Stomach smooth muscle (tissue), 2 donors: ENCODE results near the gene PPP1R1C.

Source experiments
- H3K27ac ChIP-seq: one replicate; pipeline ENCODE4 v1.7.0; 2013; ENCODE audit warnings: mild to moderate bottlenecking, low read length, inconsistent platforms
- H3K27me3 ChIP-seq, 2 donors: one replicate each; pipeline ENCODE4 v1.7.0; 2013; ENCODE audit warnings: low read length in 2 of 2; ENCODE audit not compliant: insufficient read depth in 2 of 2, control insufficient read depth in 1 of 2
- H3K36me3 ChIP-seq, 2 donors: one replicate each; pipeline ENCODE4 v1.7.0; 2013; ENCODE audit warnings: low read length in 2 of 2; ENCODE audit not compliant: control insufficient read depth in 2 of 2, insufficient read depth in 2 of 2
- H3K4me1 ChIP-seq: one replicate; pipeline ENCODE4 v1.7.0; 2013; ENCODE audit warnings: low read length; ENCODE audit not compliant: control insufficient read depth, insufficient read depth
- H3K4me3 ChIP-seq, 2 donors: one replicate each; pipeline ENCODE4 v1.7.0; 2013; ENCODE audit warnings: low read length in 2 of 2
- H3K9ac ChIP-seq, 2 donors: one replicate each; pipeline ENCODE4 v1.7.0; 2013; ENCODE audit warnings: low read length in 2 of 2, mild to moderate bottlenecking in 1 of 2
- H3K9me3 ChIP-seq, 2 donors: one replicate each; pipeline ENCODE4 v1.7.0; 2013; ENCODE audit warnings: low read length in 2 of 2; ENCODE audit not compliant: control insufficient read depth in 2 of 2
- donor health status: healthy.
- donor health status: Pancreatic carcinoma.

PPP1R1C gene

DNA sequence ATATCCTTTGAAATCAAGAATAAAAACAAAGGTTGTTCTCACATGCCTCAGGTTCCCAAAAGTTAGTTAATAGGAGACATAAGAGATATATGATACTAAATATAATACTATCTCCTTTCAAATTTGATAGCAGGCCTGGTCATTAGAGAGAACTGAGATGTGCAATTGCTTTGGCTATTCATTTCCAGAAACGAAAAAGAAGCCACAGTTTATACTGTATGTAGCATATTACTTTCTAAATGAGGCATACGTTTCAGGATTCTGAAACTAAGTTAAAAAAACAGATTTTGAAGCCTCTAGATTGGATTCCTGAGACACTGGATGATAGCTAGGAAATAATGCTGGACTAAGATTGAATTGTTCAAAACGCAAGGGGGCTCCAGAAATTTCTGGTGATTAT lies 7.1 kb downstream of the PPP1R1C start:
- H3K36me3 ChIP-seq = no peaks in the 10 kb centered on the region
- H3K9me3 ChIP-seq = no peaks in the 10 kb centered on the region
- H3K9ac ChIP-seq = no peak overlapping the region
- peaks cover 4% of the 10 kb centered on the region for H3K4me1 ChIP-seq
- H3K4me3 ChIP-seq = no peak overlapping the region
- no peaks in the 10 kb centered on the region for H3K27me3 ChIP-seq
- H3K27ac ChIP-seq = no peak overlapping the region

DNA sequence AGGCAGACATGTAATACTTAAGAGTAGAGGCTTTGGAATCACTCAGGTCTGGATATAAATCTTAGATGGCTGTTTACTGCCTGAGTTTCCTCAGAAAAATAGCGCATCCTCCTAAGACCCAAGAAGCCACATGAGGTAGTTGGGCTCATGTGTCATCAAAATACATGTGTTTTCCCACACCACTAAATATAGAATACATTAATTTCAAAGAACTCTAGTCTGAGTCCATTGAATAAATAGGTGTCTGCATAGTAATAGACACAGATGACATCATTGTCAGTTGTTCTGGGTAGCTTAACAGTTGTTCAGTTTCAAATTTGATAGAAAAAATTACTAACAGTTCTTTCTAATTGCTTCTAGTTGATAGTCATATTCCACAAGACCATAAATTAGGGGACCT lies 9.6 kb downstream of the PPP1R1C start:
- Histone ChIP-seq H3K9ac (no peak overlapping the region), H3K27me3 (no peaks in the 10 kb centered on the region), H3K4me1 (no peaks in the 10 kb centered on the region), H3K4me3 (no peak overlapping the region), H3K9me3 (no peaks in the 10 kb centered on the region), H3K36me3 (no peaks in the 10 kb centered on the region), H3K27ac (no peak overlapping the region)

DNA sequence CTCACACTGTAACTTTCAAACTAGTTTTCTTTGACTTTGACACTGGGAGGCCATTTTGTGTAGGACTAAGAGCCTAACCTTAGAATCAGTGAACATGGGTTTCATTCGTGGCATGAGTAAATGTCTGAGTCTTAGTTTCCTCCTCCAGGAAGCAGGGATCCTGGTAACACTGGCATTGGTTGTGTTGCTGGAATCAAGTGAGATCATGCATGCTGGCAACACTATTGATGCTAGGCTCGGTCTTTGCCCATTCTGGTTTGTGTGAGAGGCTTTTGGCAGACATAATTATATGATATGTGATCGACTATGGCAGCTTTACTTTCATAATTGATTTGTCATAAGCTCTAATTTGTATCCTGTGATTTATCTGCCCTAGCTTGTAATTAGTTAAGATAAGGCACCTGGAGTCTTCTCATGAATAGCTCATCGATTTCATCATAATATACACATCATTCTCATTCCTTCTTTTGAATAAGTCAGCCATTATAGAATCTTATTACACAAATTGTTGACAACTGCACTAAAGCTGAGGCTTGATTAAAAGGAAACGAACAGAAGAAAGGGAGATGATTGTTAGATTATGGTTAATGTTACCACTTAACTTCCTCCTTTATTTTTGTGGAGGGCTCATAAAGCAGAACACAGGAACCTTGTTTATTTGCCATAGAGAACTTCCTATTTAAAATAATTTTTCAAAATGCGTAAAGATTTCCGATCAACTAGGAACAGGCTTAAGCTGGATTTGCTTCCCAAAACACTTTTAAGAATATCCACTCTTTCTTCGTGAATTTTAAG lies 12.6 kb downstream of the PPP1R1C start:
- Histone ChIP-seq H3K9me3 (no peaks in the 10 kb centered on the region), H3K4me1 (no peaks in the 10 kb centered on the region), H3K27ac (no peak overlapping the region), H3K4me3 (no peak overlapping the region), H3K27me3 (no peaks in the 10 kb centered on the region), H3K36me3 (no peaks in the 10 kb centered on the region), H3K9ac (no peak overlapping the region)

DNA sequence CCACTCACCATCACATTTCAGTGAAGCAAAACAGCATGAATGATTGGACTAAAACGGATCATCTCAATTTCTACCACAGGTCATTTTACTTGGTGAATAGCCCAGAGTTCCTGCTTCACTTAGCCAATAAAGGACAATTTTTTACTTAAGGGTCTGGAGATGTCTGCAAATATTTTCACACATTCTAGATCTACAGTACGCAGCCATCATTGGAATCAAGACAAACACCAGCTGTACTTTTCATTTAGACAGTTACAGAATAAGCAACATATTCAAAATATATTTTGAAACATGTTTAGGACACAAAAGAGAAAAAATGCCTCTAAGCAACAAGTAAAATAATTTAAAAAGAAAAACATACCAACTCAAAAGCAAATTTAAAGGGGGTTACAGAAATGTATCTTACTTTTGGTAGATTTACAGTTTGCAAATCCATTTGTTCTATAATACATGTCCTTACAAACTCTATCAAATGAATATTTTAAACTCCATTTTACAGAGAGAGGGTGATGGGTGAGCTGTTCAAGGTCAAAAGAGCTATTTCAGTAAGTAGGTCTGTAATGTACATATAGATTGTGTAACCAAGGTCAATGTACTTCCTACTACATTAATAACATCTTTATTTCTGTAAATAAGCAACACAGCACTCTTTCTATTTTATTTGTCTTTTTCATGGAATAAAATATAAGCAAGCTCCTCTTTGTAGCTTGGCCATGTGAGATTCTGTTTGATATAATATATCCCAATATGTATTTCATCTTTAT lies 13.4 kb downstream of the PPP1R1C start:
- H3K4me3 ChIP-seq = no peak overlapping the region
- H3K9me3 ChIP-seq = no peaks in the 10 kb centered on the region
- H3K9ac ChIP-seq = no peak overlapping the region
- no peaks in the 10 kb centered on the region for H3K36me3 ChIP-seq
- no peaks in the 10 kb centered on the region for H3K4me1 ChIP-seq
- no peaks in the 10 kb centered on the region for H3K27me3 ChIP-seq
- no peak overlapping the region for H3K27ac ChIP-seq

DNA sequence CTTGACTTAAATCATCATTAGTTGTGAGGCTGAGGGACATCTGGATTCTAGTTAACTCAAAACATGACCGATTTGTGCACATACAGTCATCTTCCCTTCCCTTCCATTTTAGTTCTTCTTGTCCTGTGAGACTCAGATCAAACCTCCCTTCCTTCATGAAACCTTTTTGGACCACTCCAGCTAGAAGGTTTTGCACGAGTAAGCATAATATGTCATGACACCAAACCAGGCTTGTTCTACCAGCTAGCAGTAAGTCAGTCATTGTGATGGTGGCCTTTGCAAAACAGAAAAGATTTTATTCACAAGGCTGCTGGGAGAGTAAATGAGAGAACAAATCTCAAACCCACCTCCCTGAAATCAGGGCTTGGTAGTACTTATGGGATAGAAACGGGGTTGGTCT lies 14.3 kb downstream of the PPP1R1C start:
- H3K9me3 ChIP-seq = no peaks in the 10 kb centered on the region
- no peak overlapping the region for H3K27ac ChIP-seq
- no peaks in the 10 kb centered on the region for H3K36me3 ChIP-seq
- H3K4me3 ChIP-seq = no peak overlapping the region
- H3K27me3 ChIP-seq = no peaks in the 10 kb centered on the region
- H3K4me1 ChIP-seq = no peaks in the 10 kb centered on the region
- no peak overlapping the region for H3K9ac ChIP-seq

DNA sequence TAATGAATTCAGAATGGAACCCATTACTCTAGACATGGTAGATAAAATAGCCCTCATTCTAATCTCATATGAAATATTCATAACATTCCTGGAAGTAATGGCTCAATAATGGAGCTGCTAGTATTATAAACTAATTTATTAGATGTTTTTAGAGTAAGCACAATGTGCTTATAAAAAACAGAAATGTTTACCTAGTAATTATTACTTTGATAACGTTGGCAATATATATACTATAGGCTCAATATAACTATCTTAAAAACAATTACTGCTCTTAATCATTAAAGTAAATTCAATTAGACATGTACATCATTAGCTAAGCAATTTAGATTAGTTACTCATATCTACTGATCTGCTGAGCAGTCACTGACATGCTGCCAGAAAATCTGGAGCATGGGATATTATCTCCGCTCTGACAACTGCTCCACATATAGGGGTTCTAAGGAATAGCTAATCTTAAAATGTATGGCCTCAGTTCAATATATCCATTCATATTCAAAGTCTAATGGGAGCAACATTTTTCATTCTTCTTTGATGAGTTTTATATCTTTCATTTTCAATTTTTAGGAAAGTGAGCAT lies 19.4 kb downstream of the PPP1R1C start:
- Histone ChIP-seq H3K27ac (no peak overlapping the region), H3K4me1 (no peaks in the 10 kb centered on the region), H3K36me3 (no peaks in the 10 kb centered on the region), H3K9me3 (no peaks in the 10 kb centered on the region), H3K4me3 (no peak overlapping the region), H3K27me3 (no peaks in the 10 kb centered on the region), H3K9ac (no peak overlapping the region)

DNA sequence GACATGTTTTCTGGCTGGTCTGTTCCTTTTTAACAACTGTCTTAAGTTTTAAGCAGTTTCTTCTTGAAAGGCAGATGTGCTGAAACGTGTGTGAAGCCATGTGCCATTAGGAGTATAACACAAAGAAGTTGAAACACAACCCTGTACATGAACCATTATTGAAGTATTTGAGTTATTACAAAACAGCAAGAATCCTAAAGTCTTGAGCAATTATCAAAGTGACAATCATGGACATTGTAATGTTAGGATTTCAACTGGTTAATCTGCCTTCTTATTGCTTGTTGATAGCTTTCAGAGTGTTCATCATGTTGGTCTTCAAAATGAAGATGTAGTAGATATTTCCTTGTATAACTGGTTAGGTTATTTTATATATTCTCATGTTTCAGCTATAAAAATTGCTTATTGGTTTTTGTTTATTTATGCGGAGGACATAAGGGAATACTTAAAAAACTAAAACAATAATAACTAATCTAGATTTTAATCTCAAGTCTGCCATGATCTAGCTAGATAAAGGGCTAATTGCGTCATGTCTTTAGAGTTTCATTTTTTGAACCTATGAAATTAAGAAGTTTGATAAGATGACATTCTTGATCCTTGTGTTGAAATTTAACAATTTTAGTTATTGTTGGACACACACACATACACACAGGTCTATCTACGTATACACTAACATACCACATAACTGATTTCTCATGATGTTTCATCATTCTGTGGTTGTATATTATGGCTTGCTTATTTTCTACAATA lies 21.1 kb downstream of the PPP1R1C start:
- Histone ChIP-seq H3K4me3 (no peak overlapping the region), H3K9ac (no peak overlapping the region), H3K9me3 (no peaks in the 10 kb centered on the region), H3K4me1 (no peaks in the 10 kb centered on the region), H3K27ac (no peak overlapping the region), H3K27me3 (no peaks in the 10 kb centered on the region), H3K36me3 (no peaks in the 10 kb centered on the region)

DNA sequence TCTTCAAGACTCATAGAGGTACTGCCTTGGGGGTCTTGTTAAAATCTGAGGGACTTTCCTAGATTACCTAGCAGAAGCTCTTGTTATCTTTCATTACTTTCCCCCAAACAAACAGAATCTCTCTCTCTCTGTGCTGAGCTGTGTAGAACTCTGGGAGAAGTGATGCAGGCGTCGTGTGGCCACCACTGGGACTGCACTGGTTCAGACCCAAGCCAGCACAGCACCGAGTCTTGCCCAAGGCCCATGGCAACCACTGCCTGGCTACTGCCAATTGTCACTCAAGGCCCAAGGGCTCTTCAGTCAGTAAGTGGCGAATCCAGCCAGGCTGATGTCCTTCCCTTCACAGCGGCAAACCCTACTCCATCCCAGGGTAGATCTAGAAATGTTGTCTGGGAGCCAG lies 28.6 kb downstream of the PPP1R1C start:
- H3K4me3 ChIP-seq = no peak overlapping the region
- H3K9ac ChIP-seq = no peak overlapping the region
- no peaks in the 10 kb centered on the region for H3K9me3 ChIP-seq
- no peaks in the 10 kb centered on the region for H3K36me3 ChIP-seq
- no peak overlapping the region for H3K27ac ChIP-seq
- no peaks in the 10 kb centered on the region for H3K4me1 ChIP-seq
- no peaks in the 10 kb centered on the region for H3K27me3 ChIP-seq

DNA sequence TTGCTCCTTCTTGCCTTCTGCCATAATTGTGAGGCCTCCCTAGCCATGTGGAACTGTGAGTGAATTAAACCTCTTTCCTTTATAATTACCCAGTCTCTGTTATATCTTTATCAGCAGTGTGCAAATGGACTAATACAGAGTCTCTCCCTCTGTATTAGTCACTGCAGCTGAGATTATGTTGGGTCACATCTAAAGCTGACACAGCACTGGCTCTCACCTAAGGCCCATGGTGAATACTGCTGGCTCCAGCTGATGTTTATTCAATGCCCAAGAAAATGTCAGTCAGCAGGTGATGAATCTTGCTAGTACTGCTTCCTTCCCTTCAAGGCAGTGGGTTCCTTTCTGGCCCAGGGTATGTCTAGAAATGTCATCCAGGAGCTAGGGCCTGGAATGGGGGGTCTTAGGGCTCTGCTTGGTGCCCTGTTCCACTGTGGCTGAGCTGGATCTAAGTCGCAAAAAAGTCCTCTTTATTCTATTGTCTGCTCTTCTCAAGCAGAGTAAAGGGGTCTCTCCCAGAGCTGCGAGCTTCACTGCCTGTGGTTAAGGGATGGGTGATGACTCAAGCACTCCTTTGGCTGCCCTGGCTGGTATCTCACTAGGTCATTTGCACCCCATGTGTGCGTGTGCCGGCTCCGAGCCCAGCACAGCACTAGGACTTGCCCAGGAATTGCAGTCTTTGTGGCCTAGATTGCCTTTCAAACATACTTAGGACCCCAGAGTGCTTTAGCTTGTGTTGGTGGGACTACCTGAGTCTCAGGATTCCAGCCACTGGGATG lies 29.9 kb downstream of the PPP1R1C start:
- no peaks in the 10 kb centered on the region for H3K9me3 ChIP-seq

DNA sequence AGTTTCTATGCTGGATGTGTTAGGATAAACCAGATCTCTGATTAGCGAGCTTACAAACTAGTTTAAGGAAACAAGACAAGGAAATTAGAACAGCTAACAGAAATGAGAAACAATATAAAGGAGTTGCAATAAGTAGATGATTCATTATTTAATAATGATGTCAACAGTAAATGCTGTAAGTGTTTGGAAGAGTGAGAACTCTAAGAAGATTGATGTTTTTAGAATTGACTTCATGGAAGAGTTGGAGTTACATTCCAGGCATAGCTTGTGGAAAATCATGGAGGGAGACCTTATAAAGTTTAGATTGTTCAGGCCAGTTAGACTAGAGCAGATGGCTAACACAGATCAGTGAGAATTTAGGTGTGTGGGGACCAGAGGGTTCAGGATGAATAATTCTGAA lies 32.6 kb downstream of the PPP1R1C start:
- Histone ChIP-seq H3K4me1 (no peaks in the 10 kb centered on the region), H3K9ac (no peak overlapping the region), H3K27ac (no peak overlapping the region), H3K4me3 (no peak overlapping the region), H3K36me3 (no peaks in the 10 kb centered on the region), H3K27me3 (no peaks in the 10 kb centered on the region), H3K9me3 (peaks cover 0 to 4% of the 10 kb centered on the region in 2 donors)

More for the DNA sequence above, 29.9 kb downstream of the PPP1R1C start:
- Histone ChIP-seq H3K4me1 (no peaks in the 10 kb centered on the region), H3K27ac (no peak overlapping the region), H3K9ac (no peak overlapping the region), H3K27me3 (no peaks in the 10 kb centered on the region), H3K36me3 (no peaks in the 10 kb centered on the region), H3K4me3 (no peak overlapping the region)
